Astrocyte of the cerebellum (primary cell): ENCODE results near the gene KLRK1.
"Not testable (repeated sequence)": the region's sequence is repeated elsewhere in the genome, so short reads cannot be mapped to it uniquely, and the experiment has no call there.

ENCODE experiments used
- DNase-seq: peaks from one replicate; pipeline ENCODE4 v3.0.0-alpha.2; 2011; ENCODE audit warnings: low read depth
- H3K4me3 ChIP-seq: 2 replicates; pipeline ENCODE4 v1.5.1; 2011; ENCODE audit warnings: mild to moderate bottlenecking, low read depth, low read length, moderate library complexity
- in situ Hi-C: cut with HindIII; loops from 2 replicates; pipeline ENCODE4 v1.10.0; 2017; ENCODE audit warnings: low sequenced_read_pairs
- TF ChIP-seq, protein P1 (sequence below): IDR thresholded peaks from 2 replicates; pipeline ENCODE4 v1.5.1; 2012; ENCODE audit warnings: low read length, low read depth, moderate library complexity, mild to moderate bottlenecking; ENCODE audit errors: missing control alignments

Gene KLRK1

GRCh38 chr12:10406725-10407124, 16.9 kb upstream of the KLRK1 start:
- H3K4me3 ChIP-seq: no peak overlapping the region

GRCh38 chr12:10405294-10405693, 15.5 kb upstream of the KLRK1 start:
- in situ Hi-C loops: no loop called here
- no peak for DNase-seq
- H3K4me3 ChIP-seq: no peak overlapping the region
- TF ChIP-seq, protein P1, sequence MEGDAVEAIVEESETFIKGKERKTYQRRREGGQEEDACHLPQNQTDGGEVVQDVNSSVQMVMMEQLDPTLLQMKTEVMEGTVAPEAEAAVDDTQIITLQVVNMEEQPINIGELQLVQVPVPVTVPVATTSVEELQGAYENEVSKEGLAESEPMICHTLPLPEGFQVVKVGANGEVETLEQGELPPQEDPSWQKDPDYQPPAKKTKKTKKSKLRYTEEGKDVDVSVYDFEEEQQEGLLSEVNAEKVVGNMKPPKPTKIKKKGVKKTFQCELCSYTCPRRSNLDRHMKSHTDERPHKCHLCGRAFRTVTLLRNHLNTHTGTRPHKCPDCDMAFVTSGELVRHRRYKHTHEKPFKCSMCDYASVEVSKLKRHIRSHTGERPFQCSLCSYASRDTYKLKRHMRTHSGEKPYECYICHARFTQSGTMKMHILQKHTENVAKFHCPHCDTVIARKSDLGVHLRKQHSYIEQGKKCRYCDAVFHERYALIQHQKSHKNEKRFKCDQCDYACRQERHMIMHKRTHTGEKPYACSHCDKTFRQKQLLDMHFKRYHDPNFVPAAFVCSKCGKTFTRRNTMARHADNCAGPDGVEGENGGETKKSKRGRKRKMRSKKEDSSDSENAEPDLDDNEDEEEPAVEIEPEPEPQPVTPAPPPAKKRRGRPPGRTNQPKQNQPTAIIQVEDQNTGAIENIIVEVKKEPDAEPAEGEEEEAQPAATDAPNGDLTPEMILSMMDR: no peak

More at GRCh38 chr12:10406725-10407124, 16.9 kb upstream of the KLRK1 start:
- in situ Hi-C loops: no loop called here
- TF ChIP-seq, protein P1: no peak
- no peak for DNase-seq

DNA sequence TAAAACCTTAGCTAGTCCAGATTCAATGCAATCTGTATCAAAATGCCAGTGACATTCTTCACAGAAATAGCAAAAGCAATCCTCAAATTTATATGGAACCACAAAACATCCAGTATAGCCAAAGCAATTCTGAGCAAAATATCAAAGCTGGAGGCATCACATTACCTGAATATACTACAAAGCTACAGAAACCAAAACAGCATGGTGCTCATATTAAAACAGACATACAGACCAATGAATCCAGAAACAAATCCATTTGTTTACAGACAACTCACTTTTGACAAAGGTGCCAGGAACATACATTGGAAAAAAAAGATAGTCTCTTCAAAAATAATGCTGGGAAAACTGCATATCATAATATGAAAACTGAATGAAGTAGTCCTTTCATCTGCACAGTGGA, 15.0 kb upstream of the KLRK1 start:
- DNase-seq: no peak
- H3K4me3 ChIP-seq: no peak overlapping the region
- TF ChIP-seq, protein P1: no peak
- in situ Hi-C loops: no loop called here

DNA sequence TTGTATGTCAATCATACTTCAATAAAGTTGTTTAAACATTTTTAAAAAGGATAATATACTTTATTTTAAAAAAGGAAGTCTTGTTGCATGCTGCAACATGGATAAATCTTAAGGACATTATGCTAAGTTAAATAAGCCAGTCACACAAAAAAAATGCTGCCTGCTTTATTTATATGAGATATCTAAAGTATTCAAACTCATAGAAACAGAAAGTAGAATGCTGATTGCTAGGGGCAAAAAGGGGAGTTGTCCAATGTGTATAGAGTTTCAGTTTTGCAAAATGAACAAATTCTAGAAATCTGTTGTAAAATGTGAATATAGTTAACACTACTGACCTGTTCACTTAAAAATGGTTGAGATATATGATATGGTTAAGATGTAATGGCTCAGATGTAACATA, 11.0 kb upstream of the KLRK1 start:
- no peak for DNase-seq
- no peak overlapping the region for H3K4me3 ChIP-seq
- in situ Hi-C loops: no loop called here
- TF ChIP-seq, protein P1: no peak

- H3K4me3 ChIP-seq: no peak overlapping the region
- TF ChIP-seq, protein P1: no peak
- in situ Hi-C loops: no loop called here
- no peak for DNase-seq
Observed at GRCh38 chr12:10398168-10398567, 8.3 kb upstream of the KLRK1 start.

DNA sequence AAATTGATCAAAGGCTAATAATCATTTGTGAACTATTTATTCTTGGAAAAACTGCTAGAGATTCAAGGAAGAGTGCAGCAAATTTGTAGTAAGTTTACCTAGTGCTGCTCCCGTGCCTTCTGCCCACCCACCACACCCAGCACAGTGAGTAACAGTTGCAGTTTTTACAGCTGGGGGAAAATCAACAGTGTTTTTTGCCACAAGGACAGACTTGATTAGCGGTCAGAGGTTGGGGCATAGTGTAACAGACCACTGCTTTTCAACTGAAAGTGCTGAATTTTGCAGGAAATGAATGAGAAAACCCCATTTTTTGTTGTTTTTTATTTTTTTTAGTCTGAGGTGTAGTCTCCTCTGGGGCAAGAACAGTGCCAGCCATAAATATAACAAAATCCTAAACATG, 7.5 kb upstream of the KLRK1 start:
- in situ Hi-C loops: no loop called here
- TF ChIP-seq, protein P1: no peak
- H3K4me3 ChIP-seq: no peak overlapping the region
- no peak for DNase-seq

- H3K4me3 ChIP-seq, in situ Hi-C loops: not testable (repeated sequence)
Observed at GRCh38 chr12:10396176-10396575, 6.3 kb upstream of the KLRK1 start.

More at GRCh38 chr12:10396176-10396575, 6.3 kb upstream of the KLRK1 start:
- DNase-seq: not testable (repeated sequence)
